HG03060 (cell line): ENCODE data around the gene XPNPEP1.

Experiments
- ATAC-seq: cut with Tn5 transposase; IDR thresholded peaks from one replicate; pipeline ENCODE4 v1.9.1; 2021; ENCODE audit warnings: low read depth, moderate number of reproducible peaks; ENCODE audit not compliant: unreplicated experiment

XPNPEP1 gene

GRCh38 chr10:109871476-109871875, 51.8 kb downstream of the XPNPEP1 start:
- ATAC-seq: no peak

DNA sequence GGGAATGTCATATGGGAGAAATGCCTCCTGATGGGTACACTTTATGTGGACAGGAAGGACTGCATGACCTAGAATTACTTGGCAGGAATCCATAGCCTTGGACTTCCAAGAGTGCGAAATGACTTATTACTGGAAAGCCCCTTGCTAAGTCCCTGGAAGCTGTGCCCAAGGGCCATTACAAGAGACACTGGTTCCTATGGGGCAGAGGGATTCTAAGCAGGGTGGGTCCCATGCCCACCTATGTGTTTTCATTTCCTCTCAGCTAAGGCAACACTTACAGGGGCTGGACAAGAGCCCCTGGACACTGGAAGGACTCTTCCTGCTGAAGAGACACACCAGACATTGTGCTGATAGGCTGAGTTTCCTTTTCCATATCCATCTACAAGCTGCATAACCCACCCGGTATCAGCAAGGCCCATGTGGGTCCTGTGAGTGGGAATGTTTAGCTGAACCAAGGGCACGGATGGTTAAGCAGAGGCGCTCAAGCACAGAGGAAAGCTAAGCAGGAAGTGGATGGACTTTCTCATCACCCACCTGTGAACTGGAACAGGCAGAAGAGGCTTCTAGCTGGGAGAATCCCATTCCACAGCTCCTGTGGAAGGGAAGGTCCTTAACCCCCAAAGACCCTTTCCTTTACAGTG, 56.2 kb downstream of the XPNPEP1 start:
- ATAC-seq: no peak

DNA sequence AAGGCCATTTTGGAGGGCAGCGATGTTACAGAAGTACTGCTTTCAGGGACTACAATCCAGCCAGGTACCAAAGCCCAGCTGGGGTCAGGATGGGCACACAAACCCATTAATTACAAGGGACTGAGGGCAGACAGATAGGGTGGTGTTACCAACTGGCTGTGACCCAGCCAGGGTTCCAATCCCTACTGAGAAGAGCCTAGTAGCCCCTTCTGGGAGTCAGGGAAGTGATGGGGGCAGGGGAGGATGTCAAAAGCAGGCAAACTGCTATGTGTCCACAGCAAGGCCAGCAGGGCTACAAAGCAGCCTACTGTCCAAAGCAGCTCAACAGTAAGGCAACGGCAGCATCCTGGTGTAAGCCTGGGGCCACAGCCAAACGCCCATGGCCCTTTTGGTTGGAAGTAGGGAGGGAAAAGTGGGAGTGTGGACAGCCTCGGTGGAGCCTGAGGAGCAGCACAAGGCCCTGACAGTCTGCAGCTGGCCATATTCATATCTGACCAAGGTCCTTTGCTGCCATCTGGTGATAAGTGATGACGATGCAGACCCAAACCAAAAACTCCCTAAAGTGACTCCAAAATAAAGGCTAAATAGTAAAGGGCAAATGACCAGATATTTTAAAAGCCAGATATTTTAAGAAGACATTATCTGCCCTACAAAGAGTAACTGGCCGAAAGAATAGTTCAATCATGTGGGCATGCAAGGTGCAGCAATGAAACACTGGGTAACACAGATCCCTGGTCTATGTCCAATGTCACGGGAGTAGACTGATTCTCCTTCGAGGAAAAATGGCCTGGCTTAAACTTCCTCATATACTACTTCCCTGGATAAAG, 56.9 kb downstream of the XPNPEP1 start:
- no peak for ATAC-seq

- no peak for ATAC-seq
These were observed 59.5 kb downstream of the XPNPEP1 start for GRCh38 chr10:109863775-109864174.

- ATAC-seq: no peak
These were observed 60.6 kb downstream of the XPNPEP1 start for GRCh38 chr10:109862738-109863137.

DNA sequence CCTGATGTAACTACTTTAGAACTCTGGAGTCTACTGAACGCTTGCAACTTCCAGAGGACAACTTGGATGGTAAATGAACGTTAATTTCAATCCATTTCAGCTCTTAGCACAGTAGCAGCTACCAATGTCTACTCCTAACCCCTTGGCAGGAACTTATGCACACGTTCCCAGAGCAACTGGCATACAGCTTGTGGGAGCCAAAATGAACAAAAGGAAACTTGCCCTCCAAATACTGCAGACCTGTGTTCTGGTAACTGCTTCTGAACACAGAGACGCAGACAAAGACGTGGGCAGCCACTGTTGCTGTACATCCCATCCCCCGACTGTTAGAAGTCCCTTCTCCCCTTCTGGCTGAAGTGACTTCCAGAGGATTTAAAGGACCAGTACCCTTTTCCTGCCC, 61.3 kb downstream of the XPNPEP1 start:
- ATAC-seq: no peak

- ATAC-seq: no peak
These were observed 62.2 kb downstream of the XPNPEP1 start for GRCh38 chr10:109861081-109861480.

DNA sequence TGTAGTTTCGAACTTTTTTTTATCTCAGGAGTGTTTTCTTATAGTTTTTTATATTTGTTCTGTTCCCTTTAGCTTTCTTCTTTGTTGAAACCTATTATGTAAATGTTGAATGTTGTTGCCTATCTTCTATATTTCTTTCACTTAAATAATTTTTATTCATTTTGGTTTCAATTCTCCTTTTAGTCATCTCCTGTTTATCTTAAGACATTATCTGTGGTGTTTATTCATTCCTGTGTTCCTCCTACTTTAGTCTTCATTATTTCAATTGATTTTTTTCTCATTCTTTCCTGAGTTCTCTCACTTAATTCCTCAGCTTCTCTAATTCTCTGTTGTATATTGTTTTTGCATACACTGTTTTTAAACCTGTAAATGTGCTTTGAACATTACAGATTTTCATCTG, 64.1 kb downstream of the XPNPEP1 start:
- ATAC-seq: no peak

DNA sequence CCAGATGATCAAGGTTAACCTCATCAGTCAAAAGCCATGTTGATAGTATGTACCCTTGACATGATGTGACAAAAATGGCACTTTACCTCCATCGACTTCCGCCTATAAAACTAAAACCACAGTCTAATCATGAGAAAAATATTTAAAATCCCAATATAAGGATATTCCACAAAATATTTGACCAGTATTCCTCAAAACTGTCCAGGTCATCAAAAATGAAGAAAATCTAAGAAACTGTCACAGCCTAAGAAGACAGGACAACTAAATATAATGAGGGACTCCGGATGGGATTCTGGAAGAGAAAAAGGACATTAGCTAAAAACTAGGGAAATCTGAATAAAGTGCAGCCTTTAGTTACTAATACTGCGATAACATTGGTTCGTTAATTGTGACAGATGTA, 67.6 kb downstream of the XPNPEP1 start:
- ATAC-seq: no peak

DNA sequence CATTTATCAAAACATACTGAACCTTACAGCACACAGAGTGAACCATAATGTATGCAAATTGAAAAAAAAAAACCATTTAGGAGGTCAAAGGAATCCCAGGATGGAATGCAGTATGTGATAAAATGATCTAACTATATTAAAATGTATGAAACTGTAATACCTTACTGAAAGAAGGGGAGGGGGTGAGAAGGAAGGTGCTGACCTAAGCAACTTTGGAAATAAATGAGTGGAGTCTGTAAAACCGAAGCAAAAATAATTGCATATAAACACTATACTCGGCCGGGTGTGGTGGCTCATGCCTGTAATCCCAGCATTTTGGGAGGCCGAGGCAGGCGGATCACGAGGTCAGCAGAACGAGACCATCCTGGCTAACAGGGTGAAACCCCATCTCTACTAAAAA, 69.4 kb downstream of the XPNPEP1 start:
- no peak for ATAC-seq

DNA sequence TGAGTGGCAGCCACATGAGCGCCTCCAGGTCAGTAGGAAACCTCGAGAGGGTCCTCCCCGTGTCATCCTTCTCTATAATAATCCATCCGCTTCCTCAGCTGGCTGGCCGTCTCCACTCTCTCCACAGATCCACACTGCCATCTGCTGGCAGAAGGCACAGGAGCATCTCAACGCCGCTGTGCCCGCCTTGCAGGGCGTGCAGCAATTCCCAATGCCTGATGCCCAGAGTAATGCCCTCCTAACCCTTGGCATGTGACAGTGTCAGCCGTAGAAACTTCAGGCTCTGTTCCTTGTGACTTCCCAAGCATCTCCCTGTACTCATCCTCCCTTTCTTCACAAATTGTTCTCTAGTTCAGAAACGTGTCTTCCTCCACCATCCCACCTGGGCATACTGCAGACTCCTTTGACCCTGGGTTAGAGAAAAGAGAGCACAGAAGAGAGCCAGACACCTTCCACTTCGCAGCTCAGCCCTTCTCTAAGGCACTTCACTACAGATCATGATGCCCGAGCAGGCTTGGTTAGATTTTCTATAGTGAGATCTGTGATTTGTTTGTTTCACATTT, 70.8 kb downstream of the XPNPEP1 start:
- ATAC-seq: no peak

DNA sequence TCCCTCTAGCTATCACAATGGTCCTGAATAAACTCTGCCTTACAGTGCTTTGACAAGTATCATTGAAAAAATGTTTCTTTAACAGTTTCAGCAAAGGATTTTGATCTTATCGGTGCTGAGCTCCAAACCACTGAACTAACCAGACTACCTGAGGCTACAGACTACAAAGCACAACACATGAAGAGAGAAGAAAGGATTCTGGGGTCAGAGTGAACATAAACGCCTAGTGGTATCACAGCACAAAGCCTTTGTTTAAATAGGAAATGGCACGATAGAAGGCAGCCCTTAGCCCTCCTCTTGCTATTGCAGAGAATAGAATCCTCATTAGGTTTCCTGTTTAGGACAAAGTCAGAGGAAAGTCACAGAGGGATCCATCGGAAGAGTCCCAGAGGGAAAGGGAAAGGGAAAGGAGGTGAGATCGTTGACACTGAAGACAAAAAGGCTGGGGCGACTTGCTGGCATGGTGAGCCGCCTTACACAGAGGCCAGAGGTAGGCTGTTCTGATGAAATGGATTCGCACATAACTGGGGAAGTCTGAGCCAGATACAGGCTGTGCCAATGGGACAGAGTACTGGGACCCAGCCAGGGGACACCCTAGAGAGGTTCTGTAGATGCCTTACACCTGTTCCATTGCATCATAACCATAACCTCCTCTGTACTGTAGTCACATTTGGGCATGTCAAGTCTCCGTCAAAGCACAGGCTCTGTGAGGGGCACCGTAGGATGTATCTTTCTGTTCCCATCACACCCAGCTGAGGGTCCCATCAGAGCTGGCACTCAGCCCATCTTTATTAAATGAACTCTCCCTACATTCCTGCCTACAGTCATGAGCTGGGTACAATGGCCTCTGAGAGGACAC, 71.5 kb downstream of the XPNPEP1 start:
- no peak for ATAC-seq

GRCh38 chr10:109846832-109847231, 76.5 kb downstream of the XPNPEP1 start:
- ATAC-seq: no peak

- ATAC-seq: no peak
These were observed 78.0 kb downstream of the XPNPEP1 start for GRCh38 chr10:109845308-109845707.

- no peak for ATAC-seq
These were observed 84.6 kb downstream of the XPNPEP1 start for GRCh38 chr10:109838592-109839244.

DNA sequence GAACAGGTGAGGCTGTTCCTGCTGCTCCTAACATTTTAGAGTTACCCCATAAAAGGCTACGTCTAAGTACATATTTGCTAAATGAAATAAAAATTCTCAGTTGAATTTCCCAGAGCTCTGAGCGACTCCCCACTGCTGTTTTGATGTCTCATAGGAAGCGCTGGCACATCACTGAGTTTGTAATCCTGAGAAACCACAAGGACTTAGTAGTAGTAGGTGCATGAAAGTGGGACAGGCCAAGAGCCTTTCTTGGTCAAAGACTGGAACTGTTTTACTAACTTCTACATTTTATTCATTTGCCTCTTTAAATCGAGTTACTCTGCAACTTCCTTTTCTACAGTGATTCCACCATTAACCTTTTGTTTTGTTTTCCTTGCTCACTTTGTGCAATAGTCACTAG, 85.9 kb downstream of the XPNPEP1 start:
- no peak for ATAC-seq

- no peak for ATAC-seq
These were observed 88.1 kb downstream of the XPNPEP1 start for GRCh38 chr10:109835257-109835656.

GRCh38 chr10:109831846-109832245, 91.5 kb downstream of the XPNPEP1 start:
- no peak for ATAC-seq

GRCh38 chr10:109824206-109824605, 99.1 kb downstream of the XPNPEP1 start:
- no peak for ATAC-seq

- ATAC-seq: no peak
These were observed 100.1 kb downstream of the XPNPEP1 start for GRCh38 chr10:109823196-109823595.
